HG02938 (cell line): Measurements from ENCODE around the gene EPB41.
"Not testable (repeated sequence)": the region's sequence is repeated elsewhere in the genome, so short reads cannot be mapped to it uniquely, and the experiment has no call there.

Source experiments
- ATAC-seq: cut with Tn5 transposase; IDR thresholded peaks from one replicate; pipeline ENCODE4 v1.9.1; 2021; ENCODE audit warnings: mild to moderate bottlenecking, moderate library complexity; ENCODE audit not compliant: unreplicated experiment

Gene EPB41

GRCh38 chr1:29043274-29043965 is 129.1 kb downstream of the EPB41 start:
- no peak for ATAC-seq

GRCh38 chr1:29044010-29044409 is 129.6 kb downstream of the EPB41 start:
- ATAC-seq = no peak

- not testable (repeated sequence) for ATAC-seq
These were observed 131.3 kb downstream of the EPB41 start for GRCh38 chr1:29045663-29046062.

- ATAC-seq = no peak
These were observed 132.8 kb downstream of the EPB41 start for GRCh38 chr1:29047142-29047541.

GRCh38 chr1:29050166-29050565 is 135.8 kb downstream of the EPB41 start:
- ATAC-seq = no peak

- ATAC-seq = no peak
These were observed 137.7 kb downstream of the EPB41 start for GRCh38 chr1:29052100-29052499.

- ATAC-seq = no peak
These were observed 138.6 kb downstream of the EPB41 start for GRCh38 chr1:29052941-29053340.

- no peak for ATAC-seq
These were observed 140.8 kb downstream of the EPB41 start for GRCh38 chr1:29055160-29055559.

- no peak for ATAC-seq
These were observed 141.9 kb downstream of the EPB41 start for GRCh38 chr1:29056256-29056655.

GRCh38 chr1:29057700-29058099 is 143.3 kb downstream of the EPB41 start:
- no peak for ATAC-seq

- no peak for ATAC-seq
These were observed 148.0 kb downstream of the EPB41 start for GRCh38 chr1:29062157-29062942.

GRCh38 chr1:29064064-29064463 is 149.7 kb downstream of the EPB41 start:
- no peak for ATAC-seq

GRCh38 chr1:29077155-29077554 is 162.8 kb downstream of the EPB41 start:
- no peak for ATAC-seq

- not testable (repeated sequence) for ATAC-seq
These were observed 165.7 kb downstream of the EPB41 start for GRCh38 chr1:29079916-29080629.

GRCh38 chr1:29081201-29081600 is 166.8 kb downstream of the EPB41 start:
- no peak for ATAC-seq

GRCh38 chr1:29082519-29082918 is 168.2 kb downstream of the EPB41 start:
- ATAC-seq = no peak

GRCh38 chr1:29083317-29084195 is 169.2 kb downstream of the EPB41 start:
- ATAC-seq = no peak

- ATAC-seq = no peak
These were observed 169.8 kb downstream of the EPB41 start for GRCh38 chr1:29084196-29084521.

GRCh38 chr1:29090937-29091618 is 176.7 kb downstream of the EPB41 start:
- no peak for ATAC-seq

GRCh38 chr1:29092704-29093103 is 178.3 kb downstream of the EPB41 start:
- not testable (repeated sequence) for ATAC-seq
